Measurements from ENCODE around the gene AMOTL1. TPM values are rescaled to one million over a fixed set of nuclear protein-coding genes. Genes with fewer than 3 reads are reported as not detected.
A peak's percentile ranks its signal among the peaks of the same experiment; 100 is the strongest.

AMOTL1 gene
- total and polyA plus RNA-seq, 8 donors = 5.0 to 46.3 (median 14.8) TPM

DNA sequence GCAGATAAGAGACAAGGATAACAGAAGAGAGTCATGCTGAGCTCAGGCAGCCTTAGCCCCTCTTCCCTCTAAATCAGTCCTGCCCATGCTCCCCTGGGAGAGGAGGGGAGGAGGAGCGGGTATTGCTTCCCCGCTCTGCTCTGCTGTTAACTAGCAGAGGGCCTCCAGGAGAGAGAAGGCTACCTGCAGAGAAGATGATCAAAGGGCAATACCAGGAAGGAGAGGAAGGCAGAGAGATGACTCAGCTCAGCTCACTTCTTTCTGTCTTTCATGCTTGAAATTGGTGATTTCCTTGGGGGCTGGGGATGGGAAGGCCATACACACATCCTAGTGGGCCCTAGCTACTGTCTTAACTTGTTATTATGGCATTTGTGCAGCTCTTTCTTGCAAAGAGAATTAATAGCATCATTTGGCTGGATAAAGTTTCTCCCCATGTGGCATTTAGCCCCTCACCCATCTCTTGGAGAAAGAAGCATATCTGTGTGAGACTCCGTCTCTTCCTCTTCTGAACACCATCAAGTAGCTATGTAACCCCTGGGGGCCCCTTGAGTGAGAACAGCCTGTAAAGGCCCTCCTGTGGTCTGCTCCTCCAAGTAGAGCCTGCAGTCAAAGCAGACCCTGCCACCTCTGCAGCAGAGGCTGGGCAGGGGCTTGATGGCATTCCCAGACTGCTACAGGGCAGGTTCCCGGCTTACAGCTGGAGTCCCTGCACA, 33.4 kb upstream of the AMOTL1 start:
- Histone ChIP-seq H3K4me3 (no peak overlapping the region), H3K27me3 (peaks cover 0 to 8% (median 4%) of the 10 kb centered on the region in 3 donors), H3K27ac (no peak overlapping the region), H3K36me3 (no peaks in the 10 kb centered on the region), H3K4me1 (peaks cover 0 to 32% (median 10%) of the 10 kb centered on the region in 4 donors), H3K9me3 (no peaks in the 10 kb centered on the region)
- TF ChIP-seq EP300 (IDR thresholded peaks at IDR 0.05) (no peak), POLR2AphosphoS5 (IDR thresholded peaks at IDR 0.05) (no peak), POLR2A (IDR thresholded peaks at IDR 0.05) (no peak)
- TF ChIP-seq, protein P1, sequence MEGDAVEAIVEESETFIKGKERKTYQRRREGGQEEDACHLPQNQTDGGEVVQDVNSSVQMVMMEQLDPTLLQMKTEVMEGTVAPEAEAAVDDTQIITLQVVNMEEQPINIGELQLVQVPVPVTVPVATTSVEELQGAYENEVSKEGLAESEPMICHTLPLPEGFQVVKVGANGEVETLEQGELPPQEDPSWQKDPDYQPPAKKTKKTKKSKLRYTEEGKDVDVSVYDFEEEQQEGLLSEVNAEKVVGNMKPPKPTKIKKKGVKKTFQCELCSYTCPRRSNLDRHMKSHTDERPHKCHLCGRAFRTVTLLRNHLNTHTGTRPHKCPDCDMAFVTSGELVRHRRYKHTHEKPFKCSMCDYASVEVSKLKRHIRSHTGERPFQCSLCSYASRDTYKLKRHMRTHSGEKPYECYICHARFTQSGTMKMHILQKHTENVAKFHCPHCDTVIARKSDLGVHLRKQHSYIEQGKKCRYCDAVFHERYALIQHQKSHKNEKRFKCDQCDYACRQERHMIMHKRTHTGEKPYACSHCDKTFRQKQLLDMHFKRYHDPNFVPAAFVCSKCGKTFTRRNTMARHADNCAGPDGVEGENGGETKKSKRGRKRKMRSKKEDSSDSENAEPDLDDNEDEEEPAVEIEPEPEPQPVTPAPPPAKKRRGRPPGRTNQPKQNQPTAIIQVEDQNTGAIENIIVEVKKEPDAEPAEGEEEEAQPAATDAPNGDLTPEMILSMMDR (IDR thresholded peaks at IDR 0.05) = no peak
- WGBS, 5 donors = 78 to 93% (median 91%) methylated on average over 4 of the region's 4 CpGs
- intact Hi-C loops (cut with DNase I; ENCODE audit: low total_unique reads) = loop anchor here (10.0 kb wide), 1 partner anchor 110 kb away; no protein-coding TSS in a partner anchor
- no peak for DNase-seq

DNA sequence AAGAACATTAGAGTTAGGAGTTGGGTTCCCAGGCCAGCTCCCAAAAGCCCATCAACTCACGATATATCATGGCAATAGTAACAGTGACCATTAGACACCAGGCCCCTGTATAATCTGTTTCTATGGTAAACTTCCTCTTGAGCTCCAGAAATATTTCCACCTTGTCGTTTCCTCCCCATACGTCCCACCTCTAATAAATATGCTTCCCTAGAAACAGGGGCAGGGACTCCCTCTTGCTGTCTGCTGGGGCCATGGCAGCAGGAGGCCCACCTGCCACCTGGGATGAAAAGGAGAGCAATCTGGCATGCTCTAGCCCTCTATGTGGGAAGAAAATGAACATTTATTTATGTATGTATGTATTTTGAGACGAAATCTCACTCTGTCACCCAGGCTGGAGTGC, 32.2 kb upstream of the AMOTL1 start:
- 70 to 83% (median 75%) methylated on average over 4 of the region's 4 CpGs for WGBS, 5 donors
- no peaks in the 10 kb centered on the region for H3K9me3 ChIP-seq
- TF ChIP-seq, protein P1 (IDR thresholded peaks at IDR 0.05) = no peak
- no peak for TF ChIP-seq POLR2A (IDR thresholded peaks at IDR 0.05)
- no peak for TF ChIP-seq EP300 (IDR thresholded peaks at IDR 0.05)
- peaks cover 0 to 20% (median 16%) of the 10 kb centered on the region in 3 donors for H3K27me3 ChIP-seq
- intact Hi-C loops (cut with DNase I; ENCODE audit: low total_unique reads) = loop anchor here (10.0 kb wide), 1 partner anchor 111 kb away; no protein-coding TSS in a partner anchor
- H3K4me1 ChIP-seq = peaks cover 4 to 44% (median 20%) of the 10 kb centered on the region in 4 donors
- H3K27ac ChIP-seq = no peak overlapping the region
- no peak overlapping the region for H3K4me3 ChIP-seq
- peak in 1 of 2 donors; percentile 36 for DNase-seq
- no peaks in the 10 kb centered on the region for H3K36me3 ChIP-seq

- Histone ChIP-seq H3K36me3 (no peaks in the 10 kb centered on the region), H3K4me3 (no peak overlapping the region), H3K27ac (no peak overlapping the region), H3K4me1 (peaks cover 6 to 50% (median 29%) of the 10 kb centered on the region in 4 donors), H3K27me3 (peaks cover 0 to 30% (median 16%) of the 10 kb centered on the region in 3 donors), H3K9me3 (no peaks in the 10 kb centered on the region)
- 22 to 36% (median 33%) methylated on average over 2 of the region's 2 CpGs for WGBS, 5 donors
- intact Hi-C loops (cut with DNase I; ENCODE audit: low total_unique reads) = loop anchor here (10.0 kb wide), 1 partner anchor 112 kb away; no protein-coding TSS in a partner anchor
- TF ChIP-seq, protein P1 (IDR thresholded peaks at IDR 0.05) = no peak
- TF ChIP-seq POLR2AphosphoS5 (IDR thresholded peaks at IDR 0.05) (no peak), EP300 (IDR thresholded peaks at IDR 0.05) (no peak), POLR2A (IDR thresholded peaks at IDR 0.05) (no peak)
- no peak for DNase-seq
These were observed 31.0 kb upstream of the AMOTL1 start for GRCh38 chr11:94737171-94737611.

DNA sequence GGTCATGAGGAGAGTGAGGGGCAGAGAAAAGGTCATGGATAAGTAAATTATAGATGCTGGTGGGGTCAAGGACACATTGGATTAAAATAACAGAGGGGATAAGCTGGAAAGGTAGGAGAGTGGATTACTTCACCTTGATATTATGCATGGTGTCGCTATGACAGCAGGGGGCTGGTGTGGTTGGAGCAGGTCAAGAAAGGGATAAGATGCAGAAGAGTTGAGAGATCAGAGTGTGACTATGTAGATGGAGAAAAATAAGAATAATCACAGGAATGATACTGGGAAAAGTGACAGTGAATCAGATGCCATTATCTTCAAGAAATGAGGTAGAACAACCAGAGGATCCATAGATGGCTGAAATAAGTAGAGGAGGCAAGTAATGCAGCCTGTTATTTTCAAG, 29.4 kb upstream of the AMOTL1 start:
- H3K27me3 ChIP-seq = peaks cover 0 to 30% (median 16%) of the 10 kb centered on the region in 3 donors
- H3K36me3 ChIP-seq = no peaks in the 10 kb centered on the region
- TF ChIP-seq POLR2AphosphoS5 (IDR thresholded peaks at IDR 0.05) = no peak
- no peak for TF ChIP-seq POLR2A (IDR thresholded peaks at IDR 0.05)
- TF ChIP-seq, protein P1 (IDR thresholded peaks at IDR 0.05) = no peak
- TF ChIP-seq EP300 (IDR thresholded peaks at IDR 0.05) = no peak
- DNase-seq = no peak
- H3K27ac ChIP-seq = no peak overlapping the region
- H3K4me3 ChIP-seq = no peak overlapping the region
- intact Hi-C loops (cut with DNase I; ENCODE audit: low total_unique reads) = loop anchor here (10.0 kb wide), 1 partner anchor 114 kb away; no protein-coding TSS in a partner anchor
- peaks cover 6 to 43% (median 24%) of the 10 kb centered on the region in 4 donors for H3K4me1 ChIP-seq
- 95 to 100% (median 100%) methylated on average over 1 of the region's 1 CpG for WGBS, 5 donors
- H3K9me3 ChIP-seq = no peaks in the 10 kb centered on the region

Measured in stomach (tissue), 9 donors.